ENCODE measurements around the gene NTF4.
A peak's percentile ranks its signal among the peaks of the same experiment; 100 is the strongest.
"Not testable (repeated sequence)": the region's sequence is repeated elsewhere in the genome, so short reads cannot be mapped to it uniquely, and the experiment has no call there.

Gene NTF4

DNA sequence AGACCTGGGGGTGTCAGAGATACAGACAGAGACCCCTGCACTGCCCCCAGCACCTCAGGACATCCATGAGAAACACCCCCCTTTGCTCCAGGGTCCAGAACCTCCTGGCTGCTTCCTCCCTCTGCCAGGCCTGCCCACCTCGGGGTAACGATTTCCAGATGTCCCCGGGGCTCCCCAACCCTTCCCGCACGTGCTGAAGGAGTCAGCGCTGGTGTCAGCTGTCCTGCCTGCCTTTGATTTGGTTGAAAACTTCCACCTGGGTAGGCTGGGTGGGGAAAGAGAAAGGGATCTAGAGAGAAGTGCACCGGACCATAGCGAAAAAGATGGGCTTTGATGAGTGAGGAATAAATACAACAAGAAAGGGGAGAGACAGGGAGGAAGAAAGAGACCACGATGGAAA is 5.6 kb downstream of the NTF4 start:
- H3K27me3 ChIP-seq (ENCODE audit: control insufficient read depth, insufficient read depth, low read length), result no peaks in the 10 kb centered on the region
- no peak overlapping the region for H3K4me3 ChIP-seq (ENCODE audit: low read depth, low read length)
- peaks cover 4% of the 10 kb centered on the region for H3K4me1 ChIP-seq
- H3K9me3 ChIP-seq (ENCODE audit: control insufficient read depth, low read length), result no peaks in the 10 kb centered on the region
- TF ChIP-seq, protein P1, sequence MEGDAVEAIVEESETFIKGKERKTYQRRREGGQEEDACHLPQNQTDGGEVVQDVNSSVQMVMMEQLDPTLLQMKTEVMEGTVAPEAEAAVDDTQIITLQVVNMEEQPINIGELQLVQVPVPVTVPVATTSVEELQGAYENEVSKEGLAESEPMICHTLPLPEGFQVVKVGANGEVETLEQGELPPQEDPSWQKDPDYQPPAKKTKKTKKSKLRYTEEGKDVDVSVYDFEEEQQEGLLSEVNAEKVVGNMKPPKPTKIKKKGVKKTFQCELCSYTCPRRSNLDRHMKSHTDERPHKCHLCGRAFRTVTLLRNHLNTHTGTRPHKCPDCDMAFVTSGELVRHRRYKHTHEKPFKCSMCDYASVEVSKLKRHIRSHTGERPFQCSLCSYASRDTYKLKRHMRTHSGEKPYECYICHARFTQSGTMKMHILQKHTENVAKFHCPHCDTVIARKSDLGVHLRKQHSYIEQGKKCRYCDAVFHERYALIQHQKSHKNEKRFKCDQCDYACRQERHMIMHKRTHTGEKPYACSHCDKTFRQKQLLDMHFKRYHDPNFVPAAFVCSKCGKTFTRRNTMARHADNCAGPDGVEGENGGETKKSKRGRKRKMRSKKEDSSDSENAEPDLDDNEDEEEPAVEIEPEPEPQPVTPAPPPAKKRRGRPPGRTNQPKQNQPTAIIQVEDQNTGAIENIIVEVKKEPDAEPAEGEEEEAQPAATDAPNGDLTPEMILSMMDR (IDR thresholded peaks at IDR 0.05), result no peak
- no peaks in the 10 kb centered on the region for H3K79me2 ChIP-seq
- H3K4me2 ChIP-seq (ENCODE audit: low read length), result no peak overlapping the region
- no peak overlapping the region for H2AFZ ChIP-seq
- H3K27ac ChIP-seq, result no peak overlapping the region
- no peak overlapping the region for H3K9ac ChIP-seq
- no peaks in the 10 kb centered on the region for H3K36me3 ChIP-seq (ENCODE audit: control insufficient read depth, insufficient read depth, low read length)

DNA sequence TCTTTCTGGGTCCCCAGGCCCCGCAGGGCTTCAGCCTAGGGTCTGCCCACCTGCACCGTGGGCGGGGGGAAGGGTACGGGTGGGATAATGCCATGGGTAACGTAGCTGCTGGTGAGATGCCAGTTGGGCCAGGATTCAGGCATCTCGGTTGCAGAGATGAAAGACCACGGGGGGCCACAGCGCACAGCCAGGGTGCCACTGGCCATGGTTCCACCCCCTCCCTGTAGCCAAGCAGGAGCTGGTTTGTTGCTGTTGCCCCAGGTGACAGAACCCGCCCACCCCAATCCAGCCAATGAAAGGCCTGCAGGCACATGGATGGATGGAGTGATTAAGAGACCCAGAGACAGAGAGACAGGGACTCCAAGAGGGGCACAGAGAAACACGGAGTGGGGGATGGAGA is 6.1 kb downstream of the NTF4 start:
- H3K27ac ChIP-seq, result no peak overlapping the region
- no peaks in the 10 kb centered on the region for H3K27me3 ChIP-seq (ENCODE audit: control insufficient read depth, insufficient read depth, low read length)
- H3K4me2 ChIP-seq (ENCODE audit: low read length), result no peak overlapping the region
- TF ChIP-seq, protein P1 (IDR thresholded peaks at IDR 0.05), result no peak
- peaks cover 4% of the 10 kb centered on the region for H3K4me1 ChIP-seq
- no peaks in the 10 kb centered on the region for H3K79me2 ChIP-seq
- no peak overlapping the region for H3K4me3 ChIP-seq (ENCODE audit: low read depth, low read length)
- H3K9me3 ChIP-seq (ENCODE audit: control insufficient read depth, low read length), result no peaks in the 10 kb centered on the region
- no peaks in the 10 kb centered on the region for H3K36me3 ChIP-seq (ENCODE audit: control insufficient read depth, insufficient read depth, low read length)
- H2AFZ ChIP-seq, result no peak overlapping the region
- no peak overlapping the region for H3K9ac ChIP-seq

DNA sequence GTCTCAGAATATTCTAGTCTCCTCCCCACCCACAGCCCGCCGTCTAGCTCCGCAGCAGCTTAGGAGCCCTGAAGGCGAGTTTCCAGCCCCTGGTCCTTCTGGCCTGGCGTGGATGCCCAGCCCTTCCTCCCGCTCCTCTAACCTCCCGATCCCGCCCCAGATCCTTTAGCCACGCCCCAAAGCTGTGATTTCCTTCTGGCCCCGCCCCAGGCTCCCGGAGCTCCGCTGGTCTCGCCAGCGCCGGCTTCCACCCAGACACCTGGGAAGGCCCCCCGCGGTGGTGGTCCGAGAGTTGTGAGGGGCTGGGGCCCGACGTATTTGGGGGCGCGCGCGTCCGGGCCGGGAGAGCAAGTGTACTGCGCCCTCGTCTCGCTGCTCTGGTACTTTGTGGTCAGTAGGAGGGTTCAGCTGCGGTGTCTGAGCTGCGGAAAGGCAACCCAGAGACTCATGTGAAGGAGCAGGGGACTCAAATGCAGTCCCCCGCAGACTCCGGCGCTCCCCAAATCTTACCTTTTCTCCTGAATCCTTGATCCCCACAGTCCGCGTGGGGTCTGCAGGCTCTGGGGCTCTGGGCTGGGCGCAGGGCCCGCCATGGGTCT is 6.9 kb downstream of the NTF4 start, which contains the start of gene CGB7:
TSS of gene CGB7 (minus strand) at position 114 of the 599 bp plus-strand sequence. CDS start 2,374 bp downstream, outside the sequence.
- Histone ChIP-seq H3K9ac (no peak within 1 kb of the TSS), H3K36me3 (ENCODE audit: control insufficient read depth, insufficient read depth, low read length) (no peaks in the 10 kb centered on the region)

DNA sequence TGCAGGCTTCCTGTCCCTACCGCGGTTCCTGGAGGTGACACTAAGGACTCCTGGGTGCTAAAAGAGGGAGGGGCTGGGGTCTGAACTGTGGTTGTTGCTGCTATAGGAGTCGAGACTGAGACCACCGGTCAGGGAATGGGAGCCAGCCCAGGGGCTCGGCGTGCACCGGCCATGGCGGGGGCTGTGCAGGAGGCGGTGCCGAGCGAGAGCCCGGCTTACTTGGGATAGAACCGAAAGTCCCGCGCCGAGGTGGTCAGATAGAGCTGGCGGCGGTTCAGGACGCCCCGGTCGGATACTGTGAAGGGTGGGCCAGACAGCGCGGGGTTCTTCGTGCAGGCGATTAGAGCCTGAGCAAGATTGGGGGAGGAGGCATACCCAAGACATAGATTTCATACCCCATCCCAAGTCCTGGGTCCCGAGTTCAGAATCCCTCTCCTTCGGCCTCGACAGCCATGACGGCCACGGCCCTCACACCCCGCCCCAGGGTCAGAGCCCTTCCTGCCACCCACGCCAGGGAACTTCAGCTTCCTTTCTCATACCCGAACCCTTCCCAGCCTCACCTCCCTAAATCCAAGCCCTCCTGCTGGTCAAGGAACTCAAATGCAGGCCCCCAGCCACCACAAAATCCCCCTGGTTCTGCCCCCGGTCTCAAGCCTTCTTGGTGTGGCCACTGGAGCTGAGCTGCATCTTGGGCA is 7.6 kb downstream of the NTF4 start:
- not testable (repeated sequence) for H3K36me3 ChIP-seq (ENCODE audit: control insufficient read depth, insufficient read depth, low read length); H3K27me3 ChIP-seq (ENCODE audit: control insufficient read depth, insufficient read depth, low read length); H3K79me2 ChIP-seq; H3K9me3 ChIP-seq (ENCODE audit: control insufficient read depth, low read length); H3K9ac ChIP-seq; H3K27ac ChIP-seq; H3K4me1 ChIP-seq
- peak overlapping the region; percentile 70 for H3K4me3 ChIP-seq (ENCODE audit: low read depth, low read length)
- peak overlapping the region; percentile 91 for H2AFZ ChIP-seq
- H3K4me2 ChIP-seq (ENCODE audit: low read length), result peak overlapping the region; percentile 99

More for the DNA sequence above, 6.9 kb downstream of the NTF4 start, which contains the start of gene CGB7:
- no peak within 1 kb of the TSS for H3K27ac ChIP-seq
- peaks cover 4% of the 10 kb centered on the region for H3K4me1 ChIP-seq
- H3K4me2 ChIP-seq (ENCODE audit: low read length), result peak within 1 kb of the TSS; percentile 99
- H3K9me3 ChIP-seq (ENCODE audit: control insufficient read depth, low read length), result no peaks in the 10 kb centered on the region
- TF ChIP-seq, protein P1 (IDR thresholded peaks at IDR 0.05), result no peak
- peak within 1 kb of the TSS; percentile 70 for H3K4me3 ChIP-seq (ENCODE audit: low read depth, low read length)
- no peaks in the 10 kb centered on the region for H3K27me3 ChIP-seq (ENCODE audit: control insufficient read depth, insufficient read depth, low read length)
- H2AFZ ChIP-seq, result peak within 1 kb of the TSS; percentile 91
- no peaks in the 10 kb centered on the region for H3K79me2 ChIP-seq

DNA sequence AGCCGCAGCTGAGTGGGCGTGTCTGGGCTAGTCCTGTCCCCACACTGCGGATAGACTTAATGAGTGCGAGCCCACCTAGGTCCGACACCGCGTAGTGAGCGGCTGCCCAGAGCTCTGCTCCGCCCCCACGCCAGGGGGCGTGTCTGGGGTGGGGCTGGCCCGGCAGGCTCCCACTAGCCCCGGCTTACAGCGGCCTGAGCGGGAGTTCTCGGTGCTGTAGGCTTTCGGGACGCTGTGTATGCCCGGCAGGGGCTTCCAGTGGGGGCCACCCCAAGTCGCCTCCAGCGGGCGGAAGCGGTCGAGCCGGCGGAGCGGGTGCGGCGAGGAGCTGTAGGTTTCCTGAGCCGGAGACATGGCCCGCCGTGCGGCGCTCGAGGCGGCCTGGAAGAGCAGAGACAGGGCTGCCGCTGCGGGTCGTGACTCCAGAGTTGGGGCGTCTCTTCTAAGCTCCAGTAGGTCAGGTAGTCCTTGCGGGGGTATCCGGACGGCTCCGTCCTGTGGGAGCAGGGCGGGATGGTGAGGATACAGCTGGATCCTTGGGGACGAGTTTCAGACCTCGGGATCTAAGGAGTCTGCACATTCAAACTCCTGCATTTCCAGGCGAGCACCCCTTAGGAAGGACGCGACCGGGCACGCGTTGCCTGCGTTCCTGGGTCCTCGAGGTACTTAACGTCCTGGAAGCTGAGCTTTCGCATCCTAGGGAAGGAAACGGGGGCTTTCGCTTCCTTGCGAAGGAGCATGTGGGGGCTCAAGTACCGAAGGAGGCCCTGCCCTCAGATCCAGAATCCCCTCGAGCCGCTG is 8.3 kb downstream of the NTF4 start:
- Histone ChIP-seq H3K4me3 (ENCODE audit: low read depth, low read length) (peak overlapping the region; percentile 70), H3K9ac (no peak overlapping the region), H3K4me1 (peaks cover 4% of the 10 kb centered on the region), H2AFZ (peak overlapping the region; percentile 91), H3K27me3 (ENCODE audit: control insufficient read depth, insufficient read depth, low read length) (no peaks in the 10 kb centered on the region), H3K79me2 (no peaks in the 10 kb centered on the region), H3K36me3 (ENCODE audit: control insufficient read depth, insufficient read depth, low read length) (no peaks in the 10 kb centered on the region), H3K9me3 (ENCODE audit: control insufficient read depth, low read length) (no peaks in the 10 kb centered on the region), H3K4me2 (ENCODE audit: low read length) (peak overlapping the region; percentile 99), H3K27ac (no peak overlapping the region)
- TF ChIP-seq, protein P1 (IDR thresholded peaks at IDR 0.05), result peak; percentile 34

DNA sequence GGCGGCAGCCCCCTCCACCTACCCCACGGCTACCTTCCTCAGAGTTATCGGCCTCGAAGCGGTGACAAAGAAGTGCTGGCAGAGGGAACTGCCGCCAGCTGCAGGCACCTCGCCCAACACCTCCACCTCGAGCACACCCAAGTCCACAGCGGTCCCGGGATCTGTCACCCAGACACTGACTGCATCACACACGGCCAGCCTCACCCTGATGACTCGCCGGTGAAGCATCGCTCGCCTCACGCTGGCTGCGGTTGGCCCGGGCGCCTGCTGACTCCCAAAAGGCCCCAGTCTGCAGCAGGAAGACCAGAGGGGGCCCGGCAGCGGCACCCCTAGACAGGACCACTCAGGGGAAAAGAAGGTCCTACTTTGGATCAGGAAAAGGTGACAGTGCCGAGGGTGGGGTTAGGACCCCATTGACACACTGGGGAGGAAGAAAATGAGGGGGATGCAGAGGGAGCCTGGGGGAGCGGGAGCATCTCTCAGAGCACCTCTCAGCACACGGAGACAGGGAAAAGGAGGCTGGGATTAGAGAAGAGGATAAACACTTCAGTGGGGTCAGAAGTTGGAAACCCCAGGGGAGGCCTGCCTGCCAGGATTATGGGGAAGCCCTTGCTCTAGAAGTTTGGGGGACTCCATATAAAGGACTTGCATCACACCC is 14.1 kb downstream of the NTF4 start:
- H3K27me3 ChIP-seq (ENCODE audit: control insufficient read depth, insufficient read depth, low read length); H3K4me2 ChIP-seq (ENCODE audit: low read length); H3K4me3 ChIP-seq (ENCODE audit: low read depth, low read length); H3K9ac ChIP-seq; H3K27ac ChIP-seq; H2AFZ ChIP-seq; H3K4me1 ChIP-seq; H3K79me2 ChIP-seq; H3K9me3 ChIP-seq (ENCODE audit: control insufficient read depth, low read length); H3K36me3 ChIP-seq (ENCODE audit: control insufficient read depth, insufficient read depth, low read length): not testable (repeated sequence)

DNA sequence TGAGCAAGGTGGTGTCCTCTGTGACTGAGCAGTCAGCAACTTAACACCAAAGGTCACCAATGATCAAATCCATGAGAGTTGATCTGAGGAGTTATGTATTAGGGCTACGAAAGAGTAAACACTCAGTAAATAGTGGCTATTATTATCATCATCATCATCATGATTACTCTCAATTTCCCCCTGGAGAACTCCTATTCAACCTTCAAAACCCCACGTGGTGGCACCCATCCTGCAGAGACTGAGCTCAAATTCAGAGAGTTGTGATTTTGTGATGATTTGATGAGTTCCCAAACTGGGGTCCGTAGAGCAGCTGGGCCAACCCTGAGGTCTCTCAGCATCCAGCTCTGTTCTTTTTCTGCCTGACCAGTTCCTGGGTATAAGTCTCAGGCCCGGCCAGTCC is 14.8 kb downstream of the NTF4 start:
- not testable (repeated sequence) for H3K27ac ChIP-seq; H2AFZ ChIP-seq; H3K4me2 ChIP-seq (ENCODE audit: low read length); H3K4me3 ChIP-seq (ENCODE audit: low read depth, low read length); H3K4me1 ChIP-seq; H3K27me3 ChIP-seq (ENCODE audit: control insufficient read depth, insufficient read depth, low read length); H3K79me2 ChIP-seq; H3K36me3 ChIP-seq (ENCODE audit: control insufficient read depth, insufficient read depth, low read length); H3K9me3 ChIP-seq (ENCODE audit: control insufficient read depth, low read length); H3K9ac ChIP-seq

All from parathyroid adenoma (tissue), 2 donors.